ENCODE measurements around the gene SLC25A46. TPM values are rescaled to one million over a fixed set of nuclear protein-coding genes. Genes with fewer than 3 reads are reported as not detected.
"Not testable (repeated sequence)": the region's sequence is repeated elsewhere in the genome, so short reads cannot be mapped to it uniquely, and the experiment has no call there.

The SLC25A46 gene
- total and polyA plus RNA-seq, 3 experiments from 2014 or later, result 23.8 to 50.9 (median 46.4) TPM

GRCh38 chr5:110716247-110717245, 22.3 kb upstream of the SLC25A46 start:
- no peaks in the 10 kb centered on the region for H3K36me3 Mint-ChIP-seq
- ChIA-PET CTCF (no interaction called here), POLR2A (no interaction called here)
- Histone ChIP-seq H3K4me1 (ENCODE audit: insufficient read depth, low read length) (no peaks in the 10 kb centered on the region), H3K27me3 (ENCODE audit: insufficient read depth, low read length, poor library complexity, severe bottlenecking) (no peaks in the 10 kb centered on the region), H3K27ac (ENCODE audit: low read depth, low read length) (no peak overlapping the region), H3K9me3 (ENCODE audit: low read length) (no peaks in the 10 kb centered on the region), H3K36me3 (ENCODE audit: insufficient read depth, low read length) (no peaks in the 10 kb centered on the region), H3K4me3 (ENCODE audit: low read length) (no peak overlapping the region)
- H3K4me3 Mint-ChIP-seq, result no peak overlapping the region
- no peak for DNase-seq
- no peak overlapping the region for H3K27ac Mint-ChIP-seq
- no peaks in the 10 kb centered on the region for H3K4me1 Mint-ChIP-seq
- no peaks in the 10 kb centered on the region for H3K9me3 Mint-ChIP-seq
- peaks cover 12 to 33% of the 10 kb centered on the region in 2 donors for H3K27me3 Mint-ChIP-seq

- no peaks in the 10 kb centered on the region for H3K4me1 ChIP-seq (ENCODE audit: insufficient read depth, low read length)
- peak overlapping the region in 1 of 8 donors; percentile 27 for H3K27ac Mint-ChIP-seq
- H3K36me3 Mint-ChIP-seq, result no peaks in the 10 kb centered on the region
- H3K27me3 ChIP-seq (ENCODE audit: insufficient read depth, low read length, poor library complexity, severe bottlenecking), result no peaks in the 10 kb centered on the region
- ChIA-PET CTCF (no interaction called here), POLR2A (no interaction called here)
- no peaks in the 10 kb centered on the region for H3K9me3 Mint-ChIP-seq
- no peaks in the 10 kb centered on the region for H3K4me1 Mint-ChIP-seq
- no peak overlapping the region for H3K4me3 Mint-ChIP-seq
- no peak overlapping the region for H3K4me3 ChIP-seq (ENCODE audit: low read length)
- peaks cover 7 to 32% of the 10 kb centered on the region in 2 donors for H3K27me3 Mint-ChIP-seq
- no peak overlapping the region for H3K27ac ChIP-seq (ENCODE audit: low read depth, low read length)
- no peaks in the 10 kb centered on the region for H3K9me3 ChIP-seq (ENCODE audit: low read length)
- no peak for DNase-seq
- no peaks in the 10 kb centered on the region for H3K36me3 ChIP-seq (ENCODE audit: insufficient read depth, low read length)
Observed at GRCh38 chr5:110718311-110718710, 20.5 kb upstream of the SLC25A46 start.

- CTCF ChIA-PET, result interaction anchor here (1.3 kb wide), 1 partner anchor 12 kb away, joined by 5 read pairs; the partner anchor contains the start of gene SLC25A46
- Mint-ChIP-seq H3K4me1 (peaks cover 0 to 9% (median 2%) of the 10 kb centered on the region in 3 donors), H3K36me3 (peaks cover 0 to 2% (median 0%) of the 10 kb centered on the region in 3 donors), H3K4me3 (peak within 1 kb of the TSS; percentile 70 to 88 (median 85)), H3K9me3 (no peaks in the 10 kb centered on the region), H3K27ac (peak within 1 kb of the TSS in 7 of 8 donors; percentile 15 to 88 (median 70)), H3K27me3 (peaks cover 2 to 13% of the 10 kb centered on the region in 2 donors)
- H3K9me3 ChIP-seq (ENCODE audit: low read length), result no peaks in the 10 kb centered on the region
- peak within 1 kb of the TSS; percentile 5 for H3K27ac ChIP-seq (ENCODE audit: low read depth, low read length)
- POLR2A ChIA-PET, result interaction anchor here (1.2 kb wide), 1 partner anchor 12 kb away, joined by 7 read pairs; the partner anchor contains the start of gene SLC25A46
- no peaks in the 10 kb centered on the region for H3K36me3 ChIP-seq (ENCODE audit: insufficient read depth, low read length)
- DNase-seq, result peak; percentile 54 to 87 (median 67)
- H3K4me3 ChIP-seq (ENCODE audit: low read length), result peak within 1 kb of the TSS; percentile 76
- H3K27me3 ChIP-seq (ENCODE audit: insufficient read depth, low read length, poor library complexity, severe bottlenecking), result no peaks in the 10 kb centered on the region
- H3K4me1 ChIP-seq (ENCODE audit: insufficient read depth, low read length), result peaks cover 4% of the 10 kb centered on the region
Observed at GRCh38 chr5:110726249-110727024, 12.4 kb upstream of the SLC25A46 start, which contains the start of gene TMEM232. Gene TMEM232 (minus strand): TSS chr5:110726671. CDS start chr5:110667352, 59,319 bp downstream.

GRCh38 chr5:110727025-110727314, 11.8 kb upstream of the SLC25A46 start:
- CTCF ChIA-PET, result interaction anchor here (1.3 kb wide), 1 partner anchor 11 kb away, joined by 5 read pairs; the partner anchor contains the start of gene SLC25A46
- H3K4me1 ChIP-seq (ENCODE audit: insufficient read depth, low read length), result peaks cover 4% of the 10 kb centered on the region
- DNase-seq, result no peak

GRCh38 chr5:110731499-110731898, 7.3 kb upstream of the SLC25A46 start:
- Mint-ChIP-seq H3K27me3 (peaks cover 8 to 39% of the 10 kb centered on the region in 2 donors), H3K36me3 (peaks cover 0 to 11% (median 2%) of the 10 kb centered on the region in 3 donors)
- POLR2A ChIA-PET; H3K27ac Mint-ChIP-seq; H3K4me3 Mint-ChIP-seq; H3K27ac ChIP-seq (ENCODE audit: low read depth, low read length); H3K27me3 ChIP-seq (ENCODE audit: insufficient read depth, low read length, poor library complexity, severe bottlenecking); CTCF ChIA-PET; DNase-seq; H3K4me1 Mint-ChIP-seq; H3K9me3 ChIP-seq (ENCODE audit: low read length); H3K36me3 ChIP-seq (ENCODE audit: insufficient read depth, low read length); H3K4me1 ChIP-seq (ENCODE audit: insufficient read depth, low read length); H3K4me3 ChIP-seq (ENCODE audit: low read length); H3K9me3 Mint-ChIP-seq: not testable (repeated sequence)

More at GRCh38 chr5:110727025-110727314, 11.8 kb upstream of the SLC25A46 start:
- Histone ChIP-seq H3K9me3 (ENCODE audit: low read length) (no peaks in the 10 kb centered on the region), H3K4me3 (ENCODE audit: low read length) (peak overlapping the region; percentile 76), H3K27me3 (ENCODE audit: insufficient read depth, low read length, poor library complexity, severe bottlenecking) (no peaks in the 10 kb centered on the region), H3K27ac (ENCODE audit: low read depth, low read length) (peak overlapping the region; percentile 5), H3K36me3 (ENCODE audit: insufficient read depth, low read length) (no peaks in the 10 kb centered on the region)
- Mint-ChIP-seq H3K36me3 (peaks cover 0 to 3% (median 2%) of the 10 kb centered on the region in 3 donors), H3K9me3 (no peaks in the 10 kb centered on the region), H3K27me3 (peaks cover 2 to 17% of the 10 kb centered on the region in 2 donors), H3K4me1 (peaks cover 0 to 9% (median 2%) of the 10 kb centered on the region in 3 donors), H3K27ac (peak overlapping the region in 5 of 8 donors; percentile 62 to 88 (median 72)), H3K4me3 (peak overlapping the region; percentile 70 to 88 (median 85))
- POLR2A ChIA-PET, result interaction anchor here (1.2 kb wide), 1 partner anchor 12 kb away, joined by 7 read pairs; the partner anchor contains the start of gene SLC25A46

- Mint-ChIP-seq H3K27me3 (peaks cover 8 to 42% of the 10 kb centered on the region in 2 donors), H3K4me3 (no peak overlapping the region)
- no peak overlapping the region for H3K4me3 ChIP-seq (ENCODE audit: low read length)
Observed at GRCh38 chr5:110734101-110734500, 4.7 kb upstream of the SLC25A46 start.

GRCh38 chr5:110735556-110735955, 3.3 kb upstream of the SLC25A46 start:
- H3K27ac Mint-ChIP-seq, result no peak overlapping the region
- Histone ChIP-seq H3K4me1 (ENCODE audit: insufficient read depth, low read length) (peaks cover 17% of the 10 kb centered on the region), H3K27me3 (ENCODE audit: insufficient read depth, low read length, poor library complexity, severe bottlenecking) (no peaks in the 10 kb centered on the region), H3K36me3 (ENCODE audit: insufficient read depth, low read length) (no peaks in the 10 kb centered on the region), H3K9me3 (ENCODE audit: low read length) (no peaks in the 10 kb centered on the region), H3K4me3 (ENCODE audit: low read length) (no peak overlapping the region), H3K27ac (ENCODE audit: low read depth, low read length) (no peak overlapping the region)
- H3K4me1 Mint-ChIP-seq, result peaks cover 22 to 33% (median 23%) of the 10 kb centered on the region in 3 donors
- DNase-seq, result no peak
- ChIA-PET CTCF (no interaction called here), POLR2A (no interaction called here)
- H3K4me3 Mint-ChIP-seq, result peak overlapping the region in 1 of 7 donors; percentile 10
- peaks cover 0 to 6% (median 0%) of the 10 kb centered on the region in 5 donors for H3K9me3 Mint-ChIP-seq
- peaks cover 0 to 12% (median 11%) of the 10 kb centered on the region in 3 donors for H3K36me3 Mint-ChIP-seq
- peaks cover 8 to 36% of the 10 kb centered on the region in 2 donors for H3K27me3 Mint-ChIP-seq

More at GRCh38 chr5:110734101-110734500, 4.7 kb upstream of the SLC25A46 start:
- H3K36me3 ChIP-seq (ENCODE audit: insufficient read depth, low read length), result no peaks in the 10 kb centered on the region
- no peak for DNase-seq
- H3K36me3 Mint-ChIP-seq, result peaks cover 2 to 11% (median 9%) of the 10 kb centered on the region in 3 donors
- CTCF ChIA-PET, result no interaction called here
- POLR2A ChIA-PET, result no interaction called here
- H3K27me3 ChIP-seq (ENCODE audit: insufficient read depth, low read length, poor library complexity, severe bottlenecking), result no peaks in the 10 kb centered on the region
- H3K4me1 Mint-ChIP-seq, result peaks cover 10 to 20% (median 10%) of the 10 kb centered on the region in 3 donors
- H3K27ac ChIP-seq (ENCODE audit: low read depth, low read length), result no peak overlapping the region
- peaks cover 0 to 6% (median 0%) of the 10 kb centered on the region in 5 donors for H3K9me3 Mint-ChIP-seq
- no peak overlapping the region for H3K27ac Mint-ChIP-seq
- H3K4me1 ChIP-seq (ENCODE audit: insufficient read depth, low read length), result peaks cover 7% of the 10 kb centered on the region
- no peaks in the 10 kb centered on the region for H3K9me3 ChIP-seq (ENCODE audit: low read length)

All from CD8-positive, alpha-beta memory T cell (primary cell).